ENCODE measurements around the gene KCNG3.

The KCNG3 gene, protein sequence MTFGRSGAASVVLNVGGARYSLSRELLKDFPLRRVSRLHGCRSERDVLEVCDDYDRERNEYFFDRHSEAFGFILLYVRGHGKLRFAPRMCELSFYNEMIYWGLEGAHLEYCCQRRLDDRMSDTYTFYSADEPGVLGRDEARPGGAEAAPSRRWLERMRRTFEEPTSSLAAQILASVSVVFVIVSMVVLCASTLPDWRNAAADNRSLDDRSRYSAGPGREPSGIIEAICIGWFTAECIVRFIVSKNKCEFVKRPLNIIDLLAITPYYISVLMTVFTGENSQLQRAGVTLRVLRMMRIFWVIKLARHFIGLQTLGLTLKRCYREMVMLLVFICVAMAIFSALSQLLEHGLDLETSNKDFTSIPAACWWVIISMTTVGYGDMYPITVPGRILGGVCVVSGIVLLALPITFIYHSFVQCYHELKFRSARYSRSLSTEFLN

GRCh38 chr2:42493468-42494354 is at the start of gene KCNG3:
Gene KCNG3, minus strand, starts transcription at chr2:42493982. Its CDS starts 481 bp downstream, at chr2:42493501.
- DNase-seq (ENCODE audit: low read depth, low spot score): peak; percentile 71

DNA sequence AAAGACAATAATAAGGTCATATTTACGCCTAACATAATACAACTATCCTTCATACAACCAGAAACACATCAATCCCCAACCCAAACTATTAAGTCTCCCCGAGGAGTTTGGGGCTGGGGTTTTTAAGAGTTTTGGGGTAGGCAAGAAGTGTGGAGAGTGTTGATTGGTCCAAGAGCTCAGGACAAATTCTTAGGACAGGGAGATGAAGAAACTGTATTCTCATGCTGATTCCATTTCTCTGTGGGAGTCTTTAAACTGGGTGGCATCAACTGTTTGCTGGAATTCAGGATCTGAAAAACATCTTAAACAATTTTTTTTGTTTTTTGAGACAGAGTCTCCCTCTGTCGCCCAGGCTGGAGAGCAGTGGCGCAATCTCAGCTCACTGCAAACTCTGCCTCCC is 49.1 kb upstream of the KCNG3 start:
- no peak for DNase-seq (ENCODE audit: low read depth, low spot score)

DNA sequence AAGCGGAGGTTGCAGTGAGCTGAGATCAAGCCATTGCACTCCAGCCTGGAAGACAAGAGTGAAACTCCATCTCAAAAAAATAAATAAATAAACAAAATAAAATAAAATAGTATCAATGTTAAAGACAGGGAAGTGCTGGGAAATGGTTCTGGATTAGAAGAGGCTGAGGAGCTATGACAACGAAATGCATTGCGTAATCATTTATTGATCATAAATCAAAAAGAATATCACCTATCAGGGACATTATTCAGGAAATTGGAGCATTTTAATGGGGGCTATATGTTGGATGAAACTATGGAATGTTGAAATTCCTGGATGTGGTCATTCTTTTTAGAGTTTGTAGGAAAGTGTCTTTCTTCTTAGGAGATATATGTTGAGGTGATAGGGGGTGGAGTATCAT is 43.7 kb upstream of the KCNG3 start:
- no peak for DNase-seq (ENCODE audit: low read depth, low spot score)

DNA sequence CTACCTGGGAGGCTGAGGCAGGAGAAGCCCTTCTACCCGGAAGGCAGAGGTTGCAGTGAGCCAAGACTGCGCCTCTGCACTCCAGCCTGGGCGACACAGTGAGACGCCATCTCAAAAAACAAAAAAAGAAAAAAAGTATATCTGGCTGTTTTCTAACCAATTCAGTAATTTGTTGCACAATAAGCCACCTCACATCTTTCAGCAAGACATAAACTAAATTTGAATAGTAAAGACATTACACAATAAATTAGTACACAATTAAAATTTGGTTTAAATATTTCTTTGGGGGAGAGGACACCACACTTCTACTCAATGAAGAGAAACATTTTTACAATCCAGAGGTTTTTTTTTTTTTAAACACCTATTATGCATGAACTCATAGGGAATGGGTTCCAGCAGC is 38.6 kb upstream of the KCNG3 start:
- DNase-seq (ENCODE audit: low read depth, low spot score): no peak

GRCh38 chr2:42523341-42523740 is 29.6 kb upstream of the KCNG3 start:
- no peak for DNase-seq (ENCODE audit: low read depth, low spot score)

GRCh38 chr2:42522035-42522434 is 28.3 kb upstream of the KCNG3 start:
- DNase-seq (ENCODE audit: low read depth, low spot score): no peak

DNA sequence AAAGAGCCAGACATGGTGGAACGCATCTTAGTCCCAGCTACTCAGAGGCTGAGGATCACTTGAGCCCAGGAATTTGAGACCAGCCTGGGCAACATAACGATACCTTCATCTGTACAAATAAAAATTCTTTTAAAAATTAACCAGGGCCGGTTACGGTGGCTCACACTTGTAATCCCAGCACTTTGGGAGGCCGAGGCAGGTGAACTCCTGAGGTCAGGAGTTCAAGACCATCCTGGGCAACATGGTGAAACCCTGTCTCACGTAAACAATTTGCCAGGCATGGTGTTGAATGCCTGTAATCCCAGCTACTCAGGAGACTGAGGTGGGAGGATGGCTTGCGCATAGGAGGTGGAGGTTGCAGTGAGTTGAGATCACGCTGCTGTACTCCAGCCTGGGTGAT is 25.8 kb upstream of the KCNG3 start:
- DNase-seq (ENCODE audit: low read depth, low spot score): no peak

DNA sequence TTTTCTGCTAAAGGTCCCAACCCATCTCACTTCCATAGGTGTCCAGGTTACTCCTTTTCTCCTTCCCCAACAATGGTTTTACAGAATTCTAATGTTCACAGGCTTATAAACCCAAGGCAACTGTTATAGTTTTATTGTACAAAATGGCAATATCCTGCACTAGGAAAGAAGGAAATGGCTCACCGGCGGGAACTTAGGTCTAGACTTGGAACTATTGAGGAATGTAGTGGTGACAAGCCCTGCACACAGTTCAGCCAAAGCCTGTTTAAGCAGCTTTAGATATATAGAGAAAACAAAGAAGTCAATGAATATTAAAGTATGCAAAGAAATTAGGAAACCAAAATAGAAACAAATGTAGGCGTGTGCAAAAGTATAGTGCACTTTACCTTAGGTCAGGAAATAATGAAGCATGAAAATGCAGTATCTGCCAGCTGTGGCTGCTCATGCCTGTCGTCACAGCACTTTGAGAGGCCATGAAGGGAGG is 22.7 kb upstream of the KCNG3 start:
- no peak for DNase-seq (ENCODE audit: low read depth, low spot score)

- peak; percentile 58 for DNase-seq (ENCODE audit: low read depth, low spot score)
Measured at GRCh38 chr2:42513252-42513918, 19.6 kb upstream of the KCNG3 start.

DNA sequence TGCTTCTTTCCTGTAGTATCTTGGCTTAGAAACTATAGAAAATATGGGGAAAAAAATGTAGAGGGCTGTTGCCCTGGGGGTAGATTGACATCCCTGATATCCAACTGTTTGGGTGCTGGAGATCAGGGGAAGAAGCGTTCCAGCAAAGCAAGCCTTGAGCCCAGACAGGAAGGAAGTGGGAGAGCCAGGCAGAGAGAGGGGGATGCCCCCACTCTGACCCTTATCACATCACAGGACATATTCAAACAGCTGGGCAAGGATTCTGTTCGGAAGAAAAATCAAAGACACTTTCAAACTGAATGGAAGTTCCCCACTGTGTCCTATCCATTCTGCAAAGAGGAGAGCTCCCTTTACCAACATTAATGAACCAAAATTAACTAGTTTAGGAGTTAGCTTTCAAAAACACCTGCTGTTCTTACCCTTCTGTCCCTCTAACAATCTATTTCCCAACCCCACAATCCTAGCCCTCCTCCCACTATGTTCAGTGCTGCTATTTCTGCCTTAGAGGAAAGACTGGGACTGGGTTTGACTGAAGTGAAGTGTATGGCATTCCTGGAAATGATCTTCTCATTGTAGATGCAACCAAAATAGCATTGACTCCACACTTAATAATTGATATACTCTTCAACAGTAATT is 16.9 kb upstream of the KCNG3 start:
- no peak for DNase-seq (ENCODE audit: low read depth, low spot score)

- no peak for DNase-seq (ENCODE audit: low read depth, low spot score)
Measured at GRCh38 chr2:42510191-42510590, 16.4 kb upstream of the KCNG3 start.

- no peak for DNase-seq (ENCODE audit: low read depth, low spot score)
Measured at GRCh38 chr2:42504364-42505230, 10.8 kb upstream of the KCNG3 start.

DNA sequence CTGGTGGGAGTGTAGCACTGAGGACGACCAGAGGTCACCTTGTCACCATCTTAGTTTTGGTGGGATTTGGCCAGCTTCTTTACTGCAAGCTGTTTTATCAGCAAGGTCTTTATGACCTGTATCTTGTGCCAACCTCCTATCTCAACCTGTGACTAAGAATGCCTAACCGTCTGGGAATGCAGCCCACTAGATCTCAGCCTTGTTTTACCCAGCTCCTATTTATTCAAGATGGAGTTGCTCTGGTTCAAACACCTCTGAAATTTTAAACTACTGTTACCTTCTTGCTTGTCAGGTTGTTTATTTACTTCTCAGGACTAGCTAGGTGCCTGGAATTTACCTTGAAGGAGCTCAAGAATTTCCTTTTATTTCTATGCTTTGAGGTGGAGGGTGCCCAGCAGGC is 9.5 kb upstream of the KCNG3 start:
- peak; percentile 12 for DNase-seq (ENCODE audit: low read depth, low spot score)

GRCh38 chr2:42498497-42498896 is 4.7 kb upstream of the KCNG3 start:
- no peak for DNase-seq (ENCODE audit: low read depth, low spot score)

DNA sequence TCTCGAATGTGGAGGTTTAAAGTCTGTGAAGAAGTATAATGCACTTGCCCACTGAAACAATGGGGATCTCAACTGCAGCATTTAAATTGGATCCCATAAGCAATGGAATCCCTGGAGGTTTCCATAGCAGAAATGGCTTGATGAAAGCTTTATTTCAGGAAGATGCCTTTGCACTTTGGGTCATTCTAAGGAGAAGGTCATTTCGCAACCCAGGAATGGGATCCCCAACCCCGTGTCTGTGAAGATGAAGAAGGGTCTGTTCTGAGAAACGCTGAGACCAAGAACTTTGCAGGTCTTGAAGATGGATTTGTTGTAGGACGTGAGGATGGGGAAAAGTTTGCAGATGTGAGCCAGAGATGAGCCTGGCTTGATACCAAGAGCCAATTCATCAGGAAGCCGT is 1.8 kb upstream of the KCNG3 start:
- DNase-seq (ENCODE audit: low read depth, low spot score): no peak

GRCh38 chr2:42495234-42495581 is 1.4 kb upstream of the KCNG3 start:
- no peak for DNase-seq (ENCODE audit: low read depth, low spot score)

- peak; percentile 85 for DNase-seq (ENCODE audit: low read depth, low spot score)
Measured at GRCh38 chr2:42494355-42495233, 812 bp upstream of the KCNG3 start.

GRCh38 chr2:42492691-42493467 is 903 bp downstream of the KCNG3 start:
- DNase-seq (ENCODE audit: low read depth, low spot score): peak; percentile 29

DNA sequence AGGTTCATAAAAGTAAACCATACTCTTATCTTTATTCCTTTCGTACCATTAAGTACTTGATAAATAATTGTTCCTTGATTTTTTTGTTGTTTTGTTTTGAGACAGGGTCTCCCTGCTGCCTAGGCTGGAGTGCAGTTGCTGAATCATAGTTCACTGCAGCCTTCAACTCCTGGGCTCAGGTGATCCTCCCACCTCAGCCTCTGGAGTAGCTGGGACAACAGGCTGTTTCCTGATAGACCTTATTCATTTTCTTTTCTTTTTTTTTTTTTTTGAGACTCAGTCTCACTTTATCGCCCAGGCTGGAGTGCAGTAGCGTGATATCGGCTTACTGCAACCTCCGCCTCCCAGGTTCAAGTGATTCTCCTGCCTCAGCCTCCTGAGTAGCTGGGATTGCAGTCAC is 5.5 kb downstream of the KCNG3 start:
- DNase-seq (ENCODE audit: low read depth, low spot score): no peak

Measured in astrocyte of the hippocampus (primary cell).